HG03342 (cell line): ENCODE data around the gene PLPP3.

ENCODE experiments used
- ATAC-seq: cut with Tn5 transposase; IDR thresholded peaks from one replicate; pipeline ENCODE4 v1.9.1; 2021; ENCODE audit warnings: mild to moderate bottlenecking, moderate library complexity; ENCODE audit not compliant: unreplicated experiment

Gene PLPP3

GRCh38 chr1:56501426-56501825 lies 77.9 kb downstream of the PLPP3 start:
- no peak for ATAC-seq

GRCh38 chr1:56496821-56497772 lies 82.3 kb downstream of the PLPP3 start:
- no peak for ATAC-seq

GRCh38 chr1:56496158-56496557 lies 83.2 kb downstream of the PLPP3 start:
- no peak for ATAC-seq

DNA sequence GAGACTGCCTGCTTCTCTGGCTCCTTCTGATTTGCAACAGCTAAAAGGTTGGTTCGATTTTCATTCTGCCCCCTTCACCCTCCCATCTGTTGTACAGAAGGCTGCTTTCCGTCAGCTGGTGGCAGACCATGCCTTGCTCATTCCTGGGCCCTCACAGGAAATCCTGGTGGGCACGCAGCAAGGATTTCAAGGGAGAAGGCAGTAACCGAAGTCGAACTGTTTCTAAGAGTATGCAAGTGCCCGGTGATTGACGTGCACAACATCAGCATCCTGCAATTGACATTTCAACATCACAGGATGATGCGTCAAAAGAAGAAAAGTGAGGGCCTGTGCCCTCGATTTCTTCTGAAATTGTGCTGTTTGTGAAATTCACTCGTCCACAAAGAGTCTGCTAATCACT lies 83.8 kb downstream of the PLPP3 start:
- ATAC-seq = no peak

DNA sequence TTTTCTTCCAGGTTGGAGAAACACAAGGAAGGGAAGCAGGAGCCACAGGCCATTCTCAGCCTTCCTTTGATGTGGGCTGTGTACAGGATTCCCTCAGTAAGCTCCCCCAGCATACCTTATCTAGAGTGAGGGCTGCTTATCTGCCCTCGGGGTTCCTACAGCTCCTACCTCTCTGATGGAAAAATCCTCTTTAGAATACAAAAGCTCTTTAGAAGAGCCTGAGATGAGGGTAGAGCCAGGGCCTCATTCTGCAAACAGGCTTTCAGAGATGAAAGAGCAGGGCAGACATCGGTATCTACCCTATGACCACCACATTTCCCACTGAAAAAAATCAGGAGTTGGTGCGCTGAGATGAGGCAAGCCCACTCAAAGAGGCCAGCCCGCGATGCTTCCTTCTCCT lies 85.1 kb downstream of the PLPP3 start:
- ATAC-seq = no peak

DNA sequence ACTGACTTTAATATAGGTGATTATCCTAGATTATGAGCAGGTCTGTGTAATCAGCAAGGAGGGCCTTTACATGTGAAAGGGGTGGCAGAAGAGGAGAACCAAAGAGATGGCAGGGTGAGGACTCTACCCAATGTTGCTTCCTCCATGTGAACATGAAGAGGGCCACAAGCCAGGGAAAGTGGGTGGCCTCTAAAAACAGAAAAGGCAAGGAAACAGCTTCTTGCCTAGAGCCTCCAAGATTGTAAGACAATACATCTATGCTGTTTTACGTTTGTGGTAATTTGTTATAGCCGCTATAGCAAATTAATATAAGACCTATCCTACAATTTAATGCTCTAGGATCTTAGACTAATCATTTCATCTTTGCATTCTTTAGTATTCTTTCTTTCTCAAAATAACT lies 85.5 kb downstream of the PLPP3 start:
- ATAC-seq = no peak

DNA sequence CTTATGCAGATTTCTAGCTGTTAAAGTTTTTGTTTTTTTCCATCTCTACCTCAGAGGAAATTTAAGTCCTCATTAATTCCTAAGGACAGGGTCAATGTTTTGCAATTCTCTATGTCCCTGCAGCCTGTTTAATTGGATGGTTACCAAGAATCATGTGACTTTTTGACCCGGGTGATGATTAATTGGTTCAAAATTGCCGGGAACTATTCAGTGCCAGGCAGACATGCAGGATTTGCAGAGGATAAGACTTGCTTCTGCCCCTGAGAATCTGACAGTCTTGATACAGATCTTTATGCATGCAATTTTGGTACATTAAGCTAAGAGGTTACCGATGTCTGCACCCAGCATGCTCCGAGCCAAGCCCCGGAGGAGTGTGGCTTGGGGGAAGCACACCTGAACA lies 87.9 kb downstream of the PLPP3 start:
- no peak for ATAC-seq

DNA sequence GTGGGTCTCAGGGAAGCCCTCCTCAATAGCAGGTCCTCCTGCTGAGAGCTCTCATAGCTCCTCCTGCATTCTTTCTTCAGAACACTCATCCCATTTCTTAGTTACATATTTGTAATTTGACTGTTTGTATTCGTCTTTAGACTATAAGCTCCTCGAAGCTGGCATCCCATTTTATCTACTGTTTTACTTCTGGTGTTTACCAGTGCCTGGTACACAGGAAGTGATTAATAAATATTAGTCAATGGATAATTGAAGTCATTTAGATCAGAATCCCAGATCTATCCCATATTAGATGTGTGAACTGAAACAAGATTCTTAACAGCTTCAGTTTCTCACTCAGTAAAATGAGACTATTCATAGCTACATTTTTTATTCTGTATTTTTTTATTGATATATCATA lies 88.7 kb downstream of the PLPP3 start:
- ATAC-seq = no peak

DNA sequence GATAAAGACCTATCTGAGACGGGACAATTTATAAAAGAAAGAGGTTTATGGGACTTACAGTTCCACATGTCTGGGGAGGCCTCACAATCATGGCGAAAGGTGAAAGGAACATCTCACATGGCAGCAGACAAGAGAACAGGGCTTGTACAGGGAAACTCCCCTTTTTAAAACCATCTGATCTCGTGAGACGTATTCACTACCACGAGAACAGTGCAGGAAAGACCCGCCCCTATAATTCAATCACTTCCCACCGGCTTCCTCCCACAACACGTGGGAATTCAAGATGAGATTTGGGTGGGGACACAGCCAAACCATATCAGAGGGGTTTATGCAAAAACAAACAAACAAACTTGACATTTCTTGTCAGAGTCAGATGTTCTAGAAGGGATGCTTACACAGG lies 89.7 kb downstream of the PLPP3 start:
- ATAC-seq = no peak

GRCh38 chr1:56484695-56485094 lies 94.7 kb downstream of the PLPP3 start:
- ATAC-seq = no peak

DNA sequence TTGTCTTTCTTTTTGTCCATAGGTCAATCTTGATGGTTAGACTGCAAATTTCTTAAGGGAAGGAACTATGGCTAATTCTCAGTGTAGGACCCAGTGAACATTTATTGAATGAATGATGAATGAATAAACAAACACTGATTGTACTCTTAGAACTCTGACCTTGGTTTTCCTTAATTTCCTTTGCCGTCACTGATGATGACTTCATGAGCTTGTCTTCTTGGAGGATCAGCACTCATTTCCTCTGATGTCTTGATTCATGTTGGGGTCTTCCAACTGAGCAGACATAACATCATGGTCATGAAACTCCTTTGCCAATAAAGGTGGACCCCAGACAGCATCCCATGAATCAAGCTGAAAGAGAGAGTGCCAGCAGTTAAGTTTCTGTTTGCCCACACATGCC lies 96.3 kb downstream of the PLPP3 start:
- ATAC-seq = no peak

- no peak for ATAC-seq
Measured at GRCh38 chr1:56482486-56482885, 96.9 kb downstream of the PLPP3 start.

DNA sequence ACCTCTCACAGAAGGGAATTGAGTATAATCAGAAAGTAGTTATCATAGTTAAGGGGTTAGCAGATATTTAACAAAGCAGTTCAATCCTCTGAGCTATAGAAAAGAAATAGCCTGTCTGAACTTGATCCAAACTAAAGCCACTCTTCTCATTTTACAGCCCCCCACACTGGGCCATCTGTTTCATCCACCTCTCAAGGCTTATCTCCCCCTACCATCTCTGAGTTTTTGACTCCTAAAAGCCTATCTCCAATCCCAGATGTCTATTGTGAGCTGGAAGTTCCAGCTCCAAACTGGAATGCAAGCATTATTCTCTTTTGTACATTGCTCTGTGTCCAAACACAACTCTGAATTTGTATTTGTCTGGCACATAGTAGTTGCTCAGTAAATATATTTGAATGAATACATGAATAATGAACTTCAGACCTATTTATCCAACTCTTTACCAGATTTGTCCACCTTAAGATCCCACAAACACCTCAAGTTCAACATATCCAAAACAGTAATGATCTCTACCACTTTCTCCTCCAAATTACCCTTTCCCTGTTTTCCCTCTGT lies 98.1 kb downstream of the PLPP3 start:
- no peak for ATAC-seq

DNA sequence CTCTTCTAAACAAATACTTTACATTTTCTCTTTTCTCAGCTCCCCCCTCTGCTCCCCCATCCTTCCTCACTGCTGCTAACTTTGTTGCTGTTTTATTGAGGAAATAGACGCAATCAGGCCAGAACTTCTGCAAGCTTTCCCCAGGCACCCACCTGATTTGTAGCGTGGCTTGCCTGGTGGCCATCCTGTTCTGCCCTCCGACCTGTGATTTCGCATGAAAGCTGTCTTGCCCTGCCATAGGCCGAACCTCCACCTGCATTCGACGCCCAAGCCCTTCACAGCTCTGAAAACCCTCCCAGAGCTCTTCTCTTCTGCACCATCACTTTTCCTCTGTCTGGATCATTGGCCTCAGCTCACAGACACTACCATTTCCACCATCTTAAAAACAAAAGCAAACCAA lies 100.6 kb downstream of the PLPP3 start:
- ATAC-seq = no peak

DNA sequence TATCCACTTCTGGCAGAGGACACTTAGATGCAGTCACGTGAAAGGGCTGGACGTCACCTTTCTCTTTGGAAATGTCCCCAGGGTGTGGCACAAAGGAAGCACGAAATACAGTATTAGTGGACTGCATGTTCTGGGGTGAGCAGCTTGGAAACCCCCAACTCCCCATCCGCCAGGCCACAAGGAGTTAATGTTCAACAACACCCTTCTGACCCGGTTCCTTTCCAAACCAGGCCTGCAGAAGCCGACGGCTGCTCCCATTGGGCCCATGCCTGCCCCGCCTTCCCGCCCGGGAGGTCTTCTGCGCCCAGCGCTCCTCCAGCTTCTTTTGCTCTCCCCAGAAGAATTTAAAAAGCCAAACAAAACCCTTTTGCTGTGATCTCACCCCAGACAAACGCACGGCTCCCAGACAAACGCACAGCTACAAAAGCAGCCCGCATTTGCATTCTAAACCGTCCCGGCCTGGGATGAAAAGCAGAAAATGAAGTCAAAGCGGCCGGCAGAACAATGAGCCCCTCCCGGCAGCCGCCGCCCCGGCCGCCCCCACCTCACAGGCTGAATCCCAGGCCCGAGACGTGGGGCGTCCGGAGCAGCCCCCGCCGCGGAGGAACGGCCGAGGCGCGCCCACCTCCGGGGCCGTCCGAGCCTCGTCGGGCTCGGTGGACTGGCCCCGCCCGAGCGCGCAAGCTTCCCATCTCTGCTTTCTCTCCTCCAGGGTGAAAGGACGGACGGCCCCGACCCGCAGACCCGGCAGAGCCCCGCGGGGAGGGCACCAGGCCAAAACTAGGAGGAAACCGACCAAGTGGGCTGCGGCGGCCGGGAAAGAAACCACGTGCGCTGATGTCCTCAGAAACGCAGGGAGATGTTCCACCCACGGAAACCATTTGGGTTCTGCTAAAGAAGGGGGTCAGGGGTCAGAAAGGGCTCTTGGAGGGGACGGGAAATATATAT lies 101.9 kb downstream of the PLPP3 start:
- no peak for ATAC-seq

DNA sequence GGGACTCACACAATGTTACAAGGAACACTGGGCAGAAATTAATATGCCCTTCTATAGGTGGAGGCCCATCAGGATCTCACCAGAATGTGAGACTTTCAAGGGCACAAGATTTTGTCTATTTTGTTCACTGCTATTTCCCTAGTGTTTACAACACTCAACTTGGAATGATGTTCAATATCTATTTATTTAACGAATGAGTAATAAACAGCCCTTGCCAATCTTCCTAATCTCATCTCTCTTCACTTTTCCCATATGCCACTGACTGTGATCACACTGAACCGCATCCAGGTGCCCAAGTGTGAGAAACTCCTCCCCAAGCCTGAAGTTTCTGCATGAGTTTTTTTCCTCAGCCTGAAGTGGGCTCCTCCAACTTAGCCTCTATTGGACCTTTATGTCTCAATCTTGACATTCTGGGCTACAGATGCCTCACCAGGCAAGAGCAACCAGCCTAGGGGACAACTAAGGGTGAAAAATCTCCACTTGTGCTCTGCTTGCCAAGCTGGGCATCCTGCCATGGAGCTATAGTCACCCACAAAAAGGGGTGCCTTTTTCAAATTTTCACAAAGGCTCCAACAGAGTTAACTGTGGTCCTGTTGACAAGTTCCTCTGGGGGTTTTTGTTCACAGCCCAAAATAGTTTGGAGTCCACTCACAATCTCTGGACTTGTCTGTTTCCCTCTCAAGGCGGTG lies 105.6 kb downstream of the PLPP3 start:
- no peak for ATAC-seq

DNA sequence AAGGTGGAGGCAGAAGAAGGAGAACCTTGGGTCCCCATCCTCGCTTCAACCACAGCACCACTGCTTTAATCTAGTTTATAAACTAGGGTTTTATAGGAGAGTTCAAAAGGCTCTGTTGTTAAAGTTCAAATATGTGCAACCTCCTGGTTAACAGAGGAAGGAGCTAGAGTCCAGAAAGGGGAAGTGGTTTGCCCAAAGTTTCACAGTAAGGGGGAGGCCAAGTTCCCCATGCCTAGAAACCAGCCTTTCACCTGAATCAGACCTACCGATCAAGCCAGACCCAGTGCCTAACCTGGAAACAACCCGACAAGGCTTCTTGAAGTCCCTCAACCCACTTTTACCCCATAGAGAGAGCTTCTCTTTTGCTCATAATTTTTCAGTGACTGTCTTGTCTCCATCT lies 106.5 kb downstream of the PLPP3 start:
- ATAC-seq = peak; percentile 89

GRCh38 chr1:56469640-56470371 lies 109.6 kb downstream of the PLPP3 start:
- no peak for ATAC-seq

DNA sequence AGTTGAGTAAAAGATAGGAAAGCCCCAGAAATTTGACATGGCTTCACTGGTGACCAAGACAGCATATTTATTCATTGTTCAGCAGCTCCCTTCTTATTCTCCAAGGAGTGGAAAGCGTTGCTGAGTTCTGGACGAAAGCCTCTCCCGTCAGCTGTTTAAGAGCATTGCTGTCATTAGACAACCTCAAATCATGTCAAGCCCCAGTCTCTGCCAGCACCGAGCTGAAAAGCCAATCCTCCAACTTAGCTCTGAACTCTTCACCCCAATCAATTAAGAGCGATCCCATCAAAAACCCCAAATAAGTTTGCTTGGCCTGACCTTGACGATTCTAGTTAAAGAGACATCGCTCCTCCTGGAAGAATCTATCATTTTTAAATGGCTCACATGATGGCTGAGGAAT lies 110.8 kb downstream of the PLPP3 start:
- ATAC-seq = no peak

DNA sequence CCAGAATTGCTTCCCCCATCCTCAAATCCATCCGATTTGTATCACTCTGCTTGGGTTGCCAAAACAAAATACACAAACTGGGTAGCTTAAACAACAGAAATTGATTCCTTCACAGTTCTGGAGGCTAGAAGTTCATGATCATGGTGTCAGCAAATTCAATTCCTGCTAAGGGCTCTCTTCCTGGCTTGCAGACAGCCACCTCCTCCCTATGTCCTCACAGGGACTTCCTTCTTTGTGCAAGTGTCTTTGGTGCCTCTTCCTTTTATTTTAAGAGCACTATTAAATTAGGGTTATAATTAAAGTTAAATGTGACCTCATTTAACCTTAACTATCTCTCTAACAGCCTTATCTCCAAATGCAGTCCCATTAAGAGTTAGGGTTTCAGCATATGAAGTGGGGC lies 112.8 kb downstream of the PLPP3 start:
- no peak for ATAC-seq
